ENCODE data around the gene CLTCL1.
"Not testable (repeated sequence)": the region's sequence is repeated elsewhere in the genome, so short reads cannot be mapped to it uniquely, and the experiment has no call there.

The CLTCL1 gene

DNA sequence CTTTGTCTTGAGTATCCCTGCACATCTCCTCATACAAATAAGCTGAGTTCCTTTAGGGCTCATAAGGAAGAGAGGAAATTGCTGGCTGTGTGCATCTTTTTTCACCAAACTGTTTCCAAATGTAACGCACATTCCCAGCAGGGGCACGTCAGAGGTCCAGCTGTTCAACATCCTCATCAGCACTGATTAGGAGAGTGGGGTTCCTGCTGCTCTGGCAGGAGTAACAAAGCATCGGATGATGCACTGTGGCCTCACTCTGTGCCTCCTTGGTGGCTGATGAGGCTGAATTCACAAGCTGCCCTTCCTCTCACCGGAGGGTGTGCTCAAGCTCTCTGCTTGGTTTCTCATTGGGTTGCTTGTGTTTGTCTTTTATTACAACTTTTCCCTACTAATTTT, 77.4 kb downstream of the CLTCL1 start:
- no peak for DNase-seq

- DNase-seq = no peak
Measured at GRCh38 chr22:19213442-19214077, 78.0 kb downstream of the CLTCL1 start.

GRCh38 chr22:19213001-19213400, 78.5 kb downstream of the CLTCL1 start:
- no peak for DNase-seq

DNA sequence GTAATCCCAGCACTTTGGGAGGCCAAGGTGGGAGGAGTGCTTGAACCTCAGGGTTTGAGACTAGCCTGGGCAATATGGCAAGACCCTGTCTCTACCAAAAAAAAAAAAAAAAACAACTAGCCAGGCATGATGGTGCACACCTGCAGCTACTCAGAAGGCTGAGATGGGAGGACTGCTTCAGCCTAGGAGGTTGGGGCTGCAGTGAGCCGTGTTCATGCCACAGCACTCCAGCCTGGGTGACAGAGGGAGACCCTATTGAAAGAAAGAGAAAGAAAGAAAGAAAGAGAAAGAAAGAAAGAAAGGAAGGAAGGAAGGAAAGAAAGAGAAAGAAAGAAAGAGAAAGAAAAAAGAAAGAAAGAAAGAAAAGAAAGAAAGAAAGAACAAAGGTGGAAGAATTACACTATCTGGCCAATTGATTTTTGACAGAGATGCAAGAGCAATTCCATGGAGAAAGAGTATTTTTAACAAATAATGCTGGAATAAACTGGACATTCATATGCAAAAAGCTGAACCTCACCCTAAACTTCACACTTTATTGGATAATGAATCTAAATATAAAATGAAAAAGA, 79.1 kb downstream of the CLTCL1 start:
- DNase-seq = no peak

- DNase-seq = no peak
Measured at GRCh38 chr22:19210188-19210587, 81.3 kb downstream of the CLTCL1 start.

GRCh38 chr22:19208287-19208847, 83.2 kb downstream of the CLTCL1 start:
- DNase-seq = no peak

- no peak for DNase-seq
Measured at GRCh38 chr22:19207884-19208283, 83.6 kb downstream of the CLTCL1 start.

DNA sequence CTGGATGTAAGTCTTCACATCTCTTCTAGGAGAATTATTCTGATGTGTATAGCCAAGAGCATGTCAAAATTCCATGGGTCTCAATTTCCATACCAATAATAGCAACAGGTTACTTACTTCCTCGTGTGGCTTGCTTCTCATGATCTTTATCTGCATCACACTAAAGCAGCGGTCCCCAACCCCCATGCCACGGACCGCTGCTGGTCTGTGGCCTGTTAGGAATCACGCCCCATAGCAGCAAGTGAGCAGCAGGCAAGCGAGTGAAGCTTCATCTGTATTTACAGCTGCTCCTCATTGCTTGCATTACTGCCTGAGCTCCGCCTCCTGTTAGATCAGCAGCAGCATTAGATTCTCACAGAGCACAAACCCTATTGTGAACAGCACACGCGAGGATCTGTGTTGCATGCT, 84.1 kb downstream of the CLTCL1 start:
- DNase-seq = peak; percentile 16

DNA sequence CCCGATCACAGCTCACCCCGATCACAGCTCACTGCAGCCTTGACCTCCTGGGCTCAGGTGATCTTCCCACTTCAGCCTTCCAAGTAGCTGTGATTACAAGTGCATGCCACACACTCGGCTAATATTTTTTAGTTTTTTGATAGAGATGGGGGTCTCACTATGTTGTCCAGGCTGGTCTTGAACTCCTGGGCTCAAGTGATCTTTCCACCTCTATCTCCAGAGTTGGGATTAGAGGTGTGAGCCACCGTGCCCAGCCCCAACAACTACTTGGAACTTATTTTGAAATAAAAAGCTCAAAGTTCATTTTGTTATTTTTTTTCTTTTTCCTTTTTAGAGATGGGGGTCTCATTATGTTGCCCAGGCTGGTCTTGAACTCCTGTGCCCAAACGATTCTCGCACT, 85.2 kb downstream of the CLTCL1 start:
- no peak for DNase-seq

DNA sequence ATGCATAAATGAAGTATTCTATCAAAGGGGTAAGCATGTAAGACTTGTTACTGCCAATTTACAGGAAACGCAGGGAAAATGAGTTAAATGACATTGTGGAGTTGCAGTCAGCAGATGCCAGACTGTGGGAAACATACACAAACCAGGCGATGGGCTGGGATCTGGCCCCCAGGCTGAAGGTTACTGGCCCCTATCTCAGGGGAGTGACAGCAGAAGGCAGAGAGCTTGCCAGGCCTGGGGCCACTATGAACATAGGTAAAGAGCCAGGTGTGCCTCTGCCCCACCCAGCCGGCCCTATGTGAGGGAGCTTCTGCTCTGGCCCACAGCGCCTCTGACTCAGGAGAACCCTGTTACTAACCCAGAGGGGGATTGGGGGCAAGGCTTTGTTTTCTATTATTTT, 86.9 kb downstream of the CLTCL1 start:
- no peak for DNase-seq

GRCh38 chr22:19203834-19204233, 87.7 kb downstream of the CLTCL1 start:
- DNase-seq = no peak

DNA sequence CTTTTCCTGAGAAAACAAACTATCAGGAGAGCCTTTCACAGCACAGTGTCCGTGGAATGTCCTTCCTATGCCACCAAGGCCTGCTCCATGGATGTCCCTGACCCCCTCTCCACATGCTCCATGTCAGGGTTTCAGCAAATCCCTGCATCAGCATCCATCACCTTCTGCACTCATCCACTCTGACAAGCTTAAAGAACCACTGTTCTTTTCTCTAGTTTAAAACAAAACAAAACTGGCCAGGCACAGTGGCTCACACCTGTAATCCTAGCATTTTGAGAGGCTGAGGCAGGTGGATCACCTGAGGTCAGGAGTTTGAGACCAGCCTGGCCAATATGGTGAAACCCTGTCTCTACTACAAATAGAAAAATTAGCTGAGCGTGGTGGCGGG, 88.7 kb downstream of the CLTCL1 start:
- DNase-seq = not testable (repeated sequence)

GRCh38 chr22:19201869-19202798, 89.4 kb downstream of the CLTCL1 start:
- DNase-seq = no peak

- DNase-seq = no peak
Measured at GRCh38 chr22:19201130-19201868, 90.2 kb downstream of the CLTCL1 start.

DNA sequence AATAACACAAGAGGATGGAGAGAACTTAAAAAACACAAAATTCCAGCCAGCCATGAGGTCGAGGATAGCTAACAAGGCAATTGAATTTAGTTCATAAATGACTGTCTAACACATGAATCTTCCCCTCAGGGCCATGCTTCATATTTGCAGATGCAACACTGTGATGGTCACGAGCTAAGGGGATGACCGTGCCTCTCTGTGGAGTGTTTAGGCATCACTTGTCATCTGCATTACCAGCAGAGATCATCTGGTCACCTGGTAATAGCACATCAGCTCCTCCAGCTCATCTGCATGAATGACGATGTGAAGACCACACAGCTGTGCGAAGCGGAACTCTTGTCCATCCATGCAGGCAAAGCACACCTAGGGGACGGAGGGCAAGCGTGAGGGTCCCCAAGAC, 92.0 kb downstream of the CLTCL1 start:
- no peak for DNase-seq

- DNase-seq = no peak
Measured at GRCh38 chr22:19197997-19198865, 93.3 kb downstream of the CLTCL1 start.

- no peak for DNase-seq
Measured at GRCh38 chr22:19196841-19197612, 94.5 kb downstream of the CLTCL1 start.

DNA sequence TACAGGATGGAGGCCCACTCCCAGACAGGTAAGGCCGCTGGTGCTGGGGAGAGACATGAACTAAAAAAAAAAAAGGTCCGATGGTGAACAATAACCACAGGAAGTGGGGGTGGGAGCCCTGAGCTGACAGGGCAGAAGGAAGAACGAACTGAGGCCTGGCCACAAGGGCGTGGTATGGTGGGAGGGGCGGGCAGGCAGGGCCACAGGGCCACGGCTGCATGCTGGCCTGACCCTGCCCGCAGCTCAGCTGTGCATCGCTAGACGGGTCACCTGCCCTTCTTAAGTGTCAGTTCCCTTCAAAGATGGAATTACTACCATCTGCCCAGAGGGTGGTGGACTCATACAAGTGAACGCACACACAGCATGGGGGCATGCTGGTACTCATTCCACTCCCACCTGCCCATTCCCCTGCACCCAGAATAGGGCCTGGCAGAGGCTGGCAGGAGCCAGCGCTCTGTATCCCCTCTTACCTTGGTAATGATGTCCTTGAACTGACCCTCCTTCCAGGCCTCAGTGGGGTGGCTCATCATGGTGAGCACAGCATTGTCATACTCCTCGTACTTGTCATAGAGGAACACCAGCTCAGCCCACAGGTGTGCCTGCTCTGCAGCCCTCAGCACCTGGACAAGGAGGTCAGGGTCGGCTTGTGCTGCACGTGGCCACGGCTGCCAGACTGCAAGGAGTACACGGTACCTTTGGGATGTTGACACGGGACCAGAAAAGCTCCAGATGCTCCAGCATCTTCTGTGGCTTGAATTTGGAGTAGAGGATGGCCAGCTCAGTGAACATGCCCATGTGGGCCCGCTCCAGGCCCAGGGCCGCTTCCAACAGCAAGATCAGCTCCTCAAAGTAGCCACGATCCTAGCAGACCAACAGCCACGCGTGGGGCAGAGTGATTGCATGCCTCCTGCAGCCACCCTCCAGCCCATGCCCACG, 95.5 kb downstream of the CLTCL1 start:
- no peak for DNase-seq

GRCh38 chr22:19194766-19195536, 96.6 kb downstream of the CLTCL1 start:
- DNase-seq = no peak

Measured in DMS53 (cell line).